HG02759 (cell line): ENCODE data around the gene WDR44.
"Not testable (repeated sequence)": the region's sequence is repeated elsewhere in the genome, so short reads cannot be mapped to it uniquely, and the experiment has no call there.

Experiments
- ATAC-seq: cut with Tn5 transposase; IDR thresholded peaks from one replicate; pipeline ENCODE4 v1.9.1; 2021; ENCODE audit warnings: mild to moderate bottlenecking, moderate library complexity; ENCODE audit not compliant: unreplicated experiment

Gene WDR44

DNA sequence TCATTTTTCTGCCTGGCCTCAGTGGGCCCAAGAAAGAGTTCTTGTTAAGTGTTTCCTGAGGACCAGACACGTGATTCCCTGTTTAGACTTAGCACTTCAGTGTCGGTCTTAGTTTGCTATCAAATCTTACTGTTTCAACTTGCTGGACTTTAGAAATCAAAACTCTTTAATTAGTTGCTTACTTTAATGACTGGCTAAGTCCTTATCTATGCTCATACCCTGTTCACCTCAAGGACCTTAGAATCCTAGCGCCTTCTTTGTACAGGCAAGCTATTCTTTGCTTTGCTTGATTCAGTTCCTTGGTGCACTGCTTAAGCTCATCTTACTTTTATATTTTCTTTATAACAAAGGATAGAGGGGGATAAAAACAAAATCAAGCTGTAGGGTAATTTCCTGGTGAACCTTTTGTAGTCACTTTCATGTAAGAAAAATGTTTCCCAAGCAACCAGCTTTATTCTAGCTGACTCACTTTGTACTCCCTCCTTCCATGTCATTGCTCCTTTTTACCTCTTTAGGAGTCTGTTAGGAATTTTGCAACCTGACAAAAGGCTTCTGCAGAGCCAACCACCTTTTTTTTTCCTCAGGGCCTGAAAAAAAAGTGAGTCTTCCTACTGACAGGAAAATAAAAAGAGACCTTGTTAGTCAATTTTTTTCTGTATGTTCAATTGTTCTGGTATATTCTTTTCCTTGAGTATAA, 14.7 kb downstream of the WDR44 start:
- no peak for ATAC-seq

DNA sequence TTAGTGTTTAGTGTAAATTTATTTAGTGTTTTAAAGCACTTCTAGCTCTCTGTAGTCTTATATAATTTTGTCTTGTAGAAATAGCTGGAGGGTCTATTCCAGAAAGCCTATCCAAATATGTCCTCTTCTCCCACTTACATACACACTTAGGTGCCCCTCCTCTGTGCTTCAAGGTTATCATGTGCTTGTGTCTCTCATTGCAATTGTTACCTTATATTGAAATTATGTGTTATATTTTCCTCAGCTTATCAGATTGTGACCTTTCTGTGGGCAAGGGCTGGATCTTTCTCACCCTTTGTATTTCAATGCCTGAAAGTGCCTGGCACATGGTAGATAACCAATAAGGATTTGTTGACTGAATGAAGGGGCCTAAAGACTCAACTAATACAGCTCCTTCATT, 18.4 kb downstream of the WDR44 start:
- ATAC-seq = no peak

DNA sequence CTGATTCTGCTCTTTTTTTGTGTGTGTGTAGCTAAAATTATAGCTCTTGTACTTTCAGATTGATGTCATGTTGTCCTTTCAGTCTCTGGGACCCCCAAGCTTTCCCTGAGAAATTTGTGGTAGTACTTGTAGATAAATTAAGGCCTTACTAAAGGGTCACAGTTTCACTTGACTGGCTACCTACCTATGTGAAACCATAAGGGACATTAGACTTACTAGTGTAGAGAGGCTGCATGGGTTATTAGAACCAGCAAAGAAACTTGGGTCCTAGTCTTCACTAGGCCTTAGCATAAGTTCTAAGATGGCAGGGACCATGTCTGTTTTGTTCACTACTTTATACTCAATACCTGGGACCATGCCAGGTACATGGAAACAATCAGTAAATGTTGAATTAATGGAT, 21.4 kb downstream of the WDR44 start:
- no peak for ATAC-seq

DNA sequence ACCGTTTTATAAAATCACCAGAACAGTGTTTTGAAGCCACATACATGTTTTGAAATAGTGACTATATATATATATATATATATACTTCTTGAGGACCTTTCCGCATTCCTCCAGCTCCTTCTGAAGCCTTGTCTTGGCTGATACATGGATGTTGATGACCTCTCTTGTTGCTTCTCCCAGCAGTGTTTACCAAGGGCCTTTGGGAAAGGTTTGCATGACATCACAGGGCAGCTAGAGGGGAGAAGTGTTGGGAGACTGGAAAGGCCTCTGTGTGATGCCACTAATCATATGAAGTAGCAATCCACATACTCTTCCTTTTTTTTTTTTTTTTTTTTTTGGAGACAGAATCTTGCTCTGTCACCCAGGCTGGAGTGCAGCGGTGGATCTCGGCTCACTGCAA, 22.5 kb downstream of the WDR44 start:
- no peak for ATAC-seq

DNA sequence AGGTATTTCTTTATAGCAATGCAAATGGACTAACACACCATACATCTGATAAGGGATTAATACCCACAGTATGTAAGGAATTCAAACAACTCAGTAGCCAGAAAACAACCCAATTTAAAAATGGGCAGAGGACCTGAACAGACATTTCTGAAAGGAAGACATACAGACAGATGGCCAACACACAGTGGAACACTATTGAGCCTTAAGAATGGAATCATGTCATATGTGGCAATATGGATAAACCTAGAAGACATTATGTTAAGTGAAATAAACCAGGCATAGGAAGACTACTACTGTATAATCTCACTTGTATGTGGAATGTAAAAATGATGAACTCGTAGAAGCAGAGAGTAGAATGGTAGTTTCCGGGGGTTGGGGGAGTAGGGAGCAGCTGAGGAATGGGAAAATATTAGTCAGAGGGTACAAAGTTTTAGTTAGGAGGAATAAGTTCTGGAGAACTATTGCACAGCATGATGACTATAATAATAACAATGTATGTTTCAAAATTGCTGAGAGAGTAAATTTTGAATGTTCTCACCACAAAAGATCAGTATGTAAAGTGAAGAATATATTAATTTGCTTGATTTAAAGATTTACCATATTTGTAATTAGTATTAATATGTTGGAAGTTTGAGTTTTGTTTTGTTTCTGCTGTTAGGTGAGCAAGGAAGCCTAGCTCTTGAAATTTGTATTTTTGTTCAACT, 25.2 kb downstream of the WDR44 start:
- no peak for ATAC-seq

DNA sequence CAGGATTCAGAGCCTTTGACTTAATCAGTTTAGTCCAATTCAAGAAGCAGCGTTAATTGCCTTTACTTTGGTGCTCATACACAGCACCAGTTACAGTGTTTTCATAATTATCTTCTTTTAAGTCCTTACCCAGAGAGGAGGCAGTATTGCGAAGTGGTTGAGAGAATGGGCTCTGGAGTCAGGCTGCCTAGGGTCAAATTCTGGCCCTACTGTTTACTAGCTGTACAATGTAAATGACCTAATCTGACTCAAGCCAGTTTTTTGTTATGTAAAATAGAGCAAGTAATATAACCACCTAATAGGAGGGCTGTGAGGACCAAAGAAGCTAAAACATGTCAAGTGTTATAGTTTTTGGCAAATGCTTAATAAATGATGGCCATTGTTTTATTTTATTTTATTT, 27.6 kb downstream of the WDR44 start:
- no peak for ATAC-seq

DNA sequence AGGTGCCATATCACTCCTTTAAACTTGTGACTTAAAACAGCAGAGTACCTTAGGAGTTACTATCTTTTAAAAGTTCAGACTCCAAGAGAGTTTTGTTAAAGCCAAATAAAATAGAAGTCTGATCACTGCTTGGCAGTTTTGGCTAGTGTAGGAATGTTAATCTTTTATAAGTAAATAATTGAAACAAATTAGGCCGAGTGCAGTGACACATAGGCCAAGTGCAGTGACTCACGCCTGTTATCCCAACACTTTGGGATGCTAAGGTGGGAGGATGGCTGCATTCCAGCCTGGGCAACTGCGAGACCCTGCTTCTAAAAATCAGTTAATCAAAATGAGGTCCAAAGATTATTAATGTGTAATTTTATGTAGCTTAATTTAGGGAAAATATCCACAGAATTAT, 37.2 kb downstream of the WDR44 start:
- ATAC-seq = no peak

DNA sequence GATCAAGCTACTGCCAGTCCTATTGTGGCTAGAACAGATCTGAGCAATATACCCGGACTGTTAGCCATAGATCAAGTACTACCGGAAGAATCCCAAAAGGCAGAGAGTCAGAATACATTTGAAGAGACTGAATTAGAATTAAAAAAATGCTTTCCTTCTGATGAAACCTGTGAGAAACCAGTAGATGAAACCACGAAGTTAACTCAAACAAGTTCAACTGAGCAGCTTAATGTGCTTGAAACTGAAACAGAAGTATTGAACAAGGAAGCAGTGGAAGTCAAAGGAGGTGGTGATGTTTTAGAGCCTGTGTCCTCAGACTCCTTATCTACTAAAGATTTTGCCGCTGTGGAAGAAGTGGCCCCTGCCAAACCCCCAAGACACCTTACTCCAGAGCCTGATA, 46.8 kb downstream of the WDR44 start:
- peak; percentile 43 for ATAC-seq

DNA sequence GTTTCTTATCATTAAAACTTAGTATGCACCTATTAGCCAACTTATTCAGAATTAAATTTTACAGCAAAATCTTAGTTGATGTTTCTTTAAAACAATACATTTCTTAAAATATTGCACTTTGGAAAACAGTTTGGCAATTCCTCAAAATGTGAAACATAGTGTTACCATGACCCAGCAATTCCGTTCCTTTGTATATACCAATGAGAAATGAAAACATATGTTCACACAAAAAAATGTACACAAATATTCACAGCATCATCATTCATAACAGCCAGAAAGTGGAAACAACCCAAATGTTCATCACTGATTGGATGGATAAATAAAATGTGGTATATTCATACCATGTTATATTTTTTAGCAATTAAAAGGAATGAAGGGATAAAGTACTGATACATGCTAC, 50.2 kb downstream of the WDR44 start:
- ATAC-seq = no peak

DNA sequence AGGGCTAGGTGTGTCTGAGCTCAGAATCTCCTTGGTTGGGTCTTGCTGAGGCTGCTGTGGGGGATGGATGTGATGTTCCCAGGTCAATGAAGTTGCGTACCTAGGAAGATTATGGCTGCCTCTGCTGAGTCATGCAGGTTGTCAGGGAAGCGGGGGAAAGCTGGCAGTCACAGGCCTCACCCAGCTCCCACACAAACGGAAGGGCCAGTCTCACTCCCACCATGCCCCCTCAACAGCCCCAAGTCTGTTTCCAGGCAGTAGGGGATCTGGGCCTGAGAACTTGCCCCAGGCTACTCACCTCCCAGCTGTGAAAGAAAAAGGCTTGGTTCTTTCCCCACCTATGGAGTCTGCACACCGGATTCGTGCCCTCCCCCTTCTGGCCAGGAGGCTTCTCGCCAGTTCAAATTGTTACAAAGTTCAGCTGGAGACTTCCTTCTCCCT, 72.9 kb downstream of the WDR44 start:
- ATAC-seq = no peak

DNA sequence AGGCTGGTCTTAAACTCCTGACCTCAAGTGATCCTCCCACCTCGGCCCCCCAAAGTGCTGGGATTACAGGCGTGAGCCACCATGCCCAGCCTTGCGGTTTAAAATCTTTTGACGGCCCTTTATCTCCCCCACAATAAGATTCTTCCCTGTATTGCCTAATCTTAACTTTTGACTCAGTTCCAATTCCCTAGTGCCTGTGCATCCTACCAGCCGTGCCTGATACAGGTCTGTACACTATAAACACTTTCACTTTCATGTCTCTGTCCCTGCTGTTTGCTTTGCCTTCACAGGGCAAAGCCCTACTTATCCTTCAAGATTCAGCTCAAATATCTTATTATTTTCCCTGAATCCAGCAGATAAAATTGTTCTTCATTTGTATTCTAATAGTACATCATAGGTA, 74.6 kb downstream of the WDR44 start:
- ATAC-seq = peak; percentile 72

DNA sequence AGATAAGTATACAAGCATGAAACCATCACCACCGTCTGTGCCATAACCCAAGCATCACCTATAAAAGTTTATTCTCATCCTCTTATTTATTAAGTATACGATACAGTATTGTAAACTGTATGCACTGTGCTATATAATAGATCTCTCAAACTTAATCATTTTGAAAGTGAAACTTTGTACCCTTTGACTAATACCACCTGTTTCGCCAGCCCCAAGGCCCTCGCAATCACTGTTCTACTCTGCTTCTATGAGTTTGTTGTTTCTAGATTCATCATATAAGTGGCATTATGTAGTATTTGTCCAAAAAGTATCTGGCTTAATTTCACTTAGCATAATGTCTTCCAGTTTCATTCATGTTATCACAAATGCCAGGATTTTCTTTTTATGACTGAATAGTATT, 77.7 kb downstream of the WDR44 start:
- ATAC-seq = peak; percentile 95

DNA sequence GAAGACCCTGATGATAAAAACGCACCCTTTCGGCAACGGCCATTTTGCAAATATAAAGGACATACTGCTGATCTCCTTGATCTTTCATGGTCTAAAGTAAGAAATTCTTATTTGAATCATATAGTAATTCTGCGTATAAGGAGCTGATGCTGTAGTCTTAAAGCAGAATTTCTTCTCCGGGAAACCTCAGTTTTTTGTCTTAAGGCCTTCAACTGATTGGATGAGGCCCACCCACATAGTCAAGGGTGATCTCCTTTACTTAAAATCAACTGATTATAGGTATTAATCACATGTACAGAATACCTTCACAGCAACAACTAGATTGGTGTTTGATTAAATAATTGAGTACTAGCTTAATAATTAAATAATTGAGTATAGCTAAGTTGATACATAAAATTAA, 86.9 kb downstream of the WDR44 start:
- ATAC-seq = no peak

DNA sequence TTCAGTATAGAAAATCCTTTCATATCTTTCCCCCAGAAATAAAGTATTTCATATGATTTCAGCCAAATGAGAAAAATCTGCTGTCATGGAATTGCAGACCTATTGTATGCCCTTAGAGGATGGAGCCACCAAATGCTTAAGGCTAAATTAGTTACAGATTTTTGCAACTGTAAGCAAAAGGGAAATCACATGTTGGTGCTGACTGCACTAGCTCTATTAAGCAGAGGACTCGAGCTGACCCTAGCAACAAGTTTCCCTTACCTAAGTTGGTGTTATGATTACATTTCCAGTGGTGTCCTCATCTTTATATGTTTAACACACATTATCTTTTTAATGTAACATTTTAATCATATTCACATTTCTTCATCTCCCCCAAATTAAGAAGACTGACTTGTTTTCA, 91.4 kb downstream of the WDR44 start:
- no peak for ATAC-seq

DNA sequence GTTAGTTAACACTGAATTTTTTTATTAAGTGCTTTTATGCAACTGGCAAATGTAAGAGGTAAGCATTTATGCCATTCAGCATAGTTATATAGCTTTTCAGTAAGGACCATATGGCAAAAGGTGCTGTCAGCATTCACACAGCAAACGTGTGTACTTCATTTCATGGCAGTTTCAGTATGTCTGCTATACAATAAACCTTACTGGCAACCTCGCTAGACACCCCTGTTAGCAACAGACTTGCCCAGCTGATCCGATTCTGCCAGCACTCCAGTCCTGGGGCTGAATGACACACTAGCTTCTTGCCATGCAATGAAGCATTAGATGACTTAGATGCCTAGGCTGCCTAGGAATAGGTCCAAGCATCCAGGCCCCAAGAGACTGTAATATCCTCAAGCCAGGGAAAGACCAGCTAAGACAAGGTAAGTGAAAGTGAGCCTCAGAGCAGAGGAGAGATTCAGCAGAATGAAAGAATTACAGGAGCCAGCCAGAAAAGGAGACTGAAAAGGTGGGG, 102.4 kb downstream of the WDR44 start:
- ATAC-seq = no peak

DNA sequence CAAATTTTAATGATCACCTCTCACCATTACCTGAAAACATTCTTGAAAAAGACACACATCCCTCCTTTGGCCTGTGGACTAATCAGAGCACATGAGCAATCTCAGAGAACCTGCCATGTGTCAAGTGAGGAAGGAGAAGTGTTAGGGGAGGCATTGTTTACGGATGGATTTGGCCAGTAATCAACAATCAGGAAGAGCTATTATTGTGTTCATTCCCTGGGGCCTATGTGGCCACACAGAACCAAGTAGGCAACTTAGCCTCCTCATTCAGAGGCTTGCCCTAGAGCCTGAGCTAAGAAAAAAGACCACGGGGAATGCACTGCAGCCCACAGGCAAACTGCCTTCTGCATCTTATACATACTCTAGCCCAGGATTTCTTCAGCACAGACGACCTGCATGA, 109.1 kb downstream of the WDR44 start:
- no peak for ATAC-seq

DNA sequence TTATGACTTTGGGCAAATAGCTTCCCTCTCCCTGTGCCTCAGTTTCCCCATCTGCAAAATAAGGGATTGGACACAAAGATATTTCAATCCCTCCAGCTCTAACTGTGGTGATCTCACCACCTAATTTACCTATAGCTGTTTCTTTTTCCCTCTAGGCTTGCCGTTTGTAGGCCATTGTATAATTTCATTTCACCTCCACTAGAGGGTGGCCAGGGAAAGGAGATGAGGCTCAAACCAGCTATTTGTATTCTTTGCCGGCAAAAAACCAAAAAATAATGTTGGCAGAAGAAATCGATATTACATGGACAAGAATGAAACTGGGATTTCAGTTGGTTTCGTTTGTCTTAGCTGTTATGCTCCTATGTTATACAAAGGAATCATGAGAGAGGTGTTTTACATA, 113.6 kb downstream of the WDR44 start:
- ATAC-seq = no peak

DNA sequence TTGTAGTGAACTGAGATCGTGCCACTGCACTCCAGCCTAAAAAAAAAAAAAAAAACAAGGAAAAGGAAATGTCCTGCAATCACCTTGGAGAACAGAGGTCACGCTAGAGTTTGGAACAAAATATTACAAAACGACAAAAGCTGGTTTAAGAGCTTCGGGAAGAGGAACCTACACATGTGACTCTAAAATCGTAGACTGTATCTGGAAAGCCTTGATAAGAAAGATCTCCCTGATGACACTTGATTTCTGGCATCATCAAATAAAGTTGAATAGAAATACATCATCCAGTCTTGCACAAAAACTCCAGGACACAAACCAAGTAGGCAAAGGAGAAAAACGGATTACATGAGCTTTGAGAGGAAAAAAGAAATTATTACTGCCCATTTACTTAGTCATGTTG, 118.6 kb downstream of the WDR44 start:
- ATAC-seq = no peak

DNA sequence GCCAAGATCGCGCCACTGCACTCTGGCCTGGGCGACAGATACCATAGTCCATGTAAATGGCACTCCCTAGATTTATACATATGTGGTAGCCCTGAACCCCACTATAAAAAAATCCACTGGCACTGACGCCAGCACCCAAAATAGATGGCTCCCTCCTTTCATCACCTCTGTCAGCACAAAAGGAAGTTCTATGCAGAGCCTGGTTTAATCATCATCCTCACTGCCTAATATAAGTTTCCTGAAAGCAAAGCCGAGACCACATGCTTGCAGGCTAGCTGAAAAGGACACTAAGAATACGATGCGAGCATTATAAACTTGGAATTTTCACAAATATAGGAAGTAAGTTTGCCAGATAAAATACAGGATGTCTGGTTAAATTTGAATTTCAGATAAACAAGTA, 122.2 kb downstream of the WDR44 start:
- ATAC-seq = no peak

DNA sequence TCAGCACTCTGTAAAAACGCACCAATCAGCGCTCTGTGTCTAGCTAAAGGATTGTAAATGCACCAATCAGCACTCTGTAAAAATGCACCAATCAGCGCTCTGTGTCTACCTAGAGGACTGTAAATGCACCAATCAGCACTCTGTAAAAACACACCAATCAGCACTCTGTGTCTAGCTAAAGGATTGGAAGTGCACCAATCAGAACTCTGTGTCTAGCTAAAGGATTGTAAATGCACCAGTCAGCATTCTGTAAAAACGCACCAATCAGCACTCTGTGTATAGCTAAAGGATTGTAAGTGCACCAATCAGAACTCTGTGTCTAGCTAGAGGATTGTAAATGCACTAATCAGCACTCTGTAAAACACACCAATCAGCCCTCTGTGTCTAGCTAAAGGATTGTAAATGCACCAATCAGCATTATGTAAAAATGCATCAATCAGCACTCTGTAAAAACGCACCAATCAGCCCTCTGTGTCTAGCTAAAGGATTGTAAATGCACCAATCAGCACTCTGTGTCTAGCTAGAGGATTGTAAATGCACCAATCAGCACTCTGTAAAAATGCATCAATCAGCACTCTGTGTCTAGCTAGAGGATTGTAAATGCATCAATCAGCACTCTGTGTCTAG, 124.9 kb downstream of the WDR44 start:
- not testable (repeated sequence) for ATAC-seq

DNA sequence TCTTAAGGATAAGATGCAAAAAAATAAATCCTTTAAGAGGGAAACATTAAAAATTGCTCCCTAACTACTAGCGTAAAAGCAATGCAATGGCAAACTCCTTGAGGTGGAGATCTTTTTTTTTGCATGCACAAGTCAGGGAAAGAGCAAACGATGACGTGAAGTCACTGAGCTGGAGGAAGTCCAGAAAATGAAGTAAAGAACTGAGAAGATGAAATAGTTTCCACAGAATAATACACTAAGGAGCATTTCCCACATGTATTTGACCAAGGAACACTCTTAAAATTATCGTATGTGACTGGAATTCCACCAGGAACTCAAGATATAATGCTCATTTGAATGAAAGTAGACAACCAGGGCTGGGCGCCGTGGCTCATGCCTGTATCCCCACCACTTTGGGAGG, 128.7 kb downstream of the WDR44 start:
- ATAC-seq = no peak

DNA sequence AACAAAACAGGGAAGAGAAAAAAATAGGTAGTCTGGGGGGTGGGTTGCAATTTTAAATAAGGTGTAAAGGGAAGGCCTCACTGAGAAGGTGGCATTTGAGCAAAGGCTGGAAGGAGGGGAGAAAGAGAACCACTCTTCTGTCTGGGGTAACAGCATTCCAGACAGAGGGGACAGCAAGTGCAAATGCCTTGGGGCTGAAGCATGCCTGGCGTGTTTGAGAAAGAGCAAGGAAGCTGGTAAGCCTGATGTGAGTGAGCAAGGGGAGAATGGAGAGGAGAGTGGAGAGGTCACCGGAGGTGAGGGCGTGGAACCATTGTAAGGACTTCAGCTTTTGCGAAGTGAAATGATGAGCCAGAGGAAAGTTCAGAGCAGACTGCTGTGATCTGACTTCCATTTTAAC, 130.0 kb downstream of the WDR44 start:
- ATAC-seq = no peak
